HG03139 (cell line): Measurements from ENCODE around the gene YY2.
"Not testable (repeated sequence)": the region's sequence is repeated elsewhere in the genome, so short reads cannot be mapped to it uniquely, and the experiment has no call there.

Experiments
- ATAC-seq: cut with Tn5 transposase; IDR thresholded peaks from one replicate; pipeline ENCODE4 v1.9.1; 2021; ENCODE audit not compliant: unreplicated experiment

Gene YY2

GRCh38 chrX:21855937-21856415 is at the start of gene YY2:
TSS of gene YY2 (plus strand) at chrX:21855987. CDS start at chrX:21856485, 498 bp downstream.
- no peak for ATAC-seq

GRCh38 chrX:21806691-21807090 is 49.1 kb upstream of the YY2 start:
- ATAC-seq, result no peak

- ATAC-seq, result no peak
These were observed 44.0 kb upstream of the YY2 start for GRCh38 chrX:21811832-21812231.

GRCh38 chrX:21812628-21813027 is 43.2 kb upstream of the YY2 start:
- no peak for ATAC-seq

GRCh38 chrX:21813612-21814368 is 42.0 kb upstream of the YY2 start:
- no peak for ATAC-seq

- ATAC-seq, result no peak
These were observed 39.7 kb upstream of the YY2 start for GRCh38 chrX:21816136-21816535.

- ATAC-seq, result not testable (repeated sequence)
These were observed 35.6 kb upstream of the YY2 start for GRCh38 chrX:21820170-21820569.

GRCh38 chrX:21821875-21822274 is 33.9 kb upstream of the YY2 start:
- no peak for ATAC-seq

- ATAC-seq, result no peak
These were observed 24.3 kb upstream of the YY2 start for GRCh38 chrX:21831496-21831895.

GRCh38 chrX:21837056-21837455 is 18.7 kb upstream of the YY2 start:
- ATAC-seq, result no peak

- ATAC-seq, result no peak
These were observed 16.9 kb upstream of the YY2 start for GRCh38 chrX:21838937-21839333.

GRCh38 chrX:21839334-21840192 is 16.2 kb upstream of the YY2 start, which contains the start of gene MBTPS2:
TSS of gene MBTPS2 (plus strand) at chrX:21839617. CDS start at chrX:21839735, 118 bp downstream.
- ATAC-seq, result peak; percentile 75

GRCh38 chrX:21840193-21840545 is 15.6 kb upstream of the YY2 start:
- no peak for ATAC-seq

GRCh38 chrX:21843179-21843578 is 12.6 kb upstream of the YY2 start:
- no peak for ATAC-seq

GRCh38 chrX:21845096-21845495 is 10.7 kb upstream of the YY2 start:
- ATAC-seq, result no peak

- ATAC-seq, result no peak
These were observed 8.4 kb upstream of the YY2 start for GRCh38 chrX:21847342-21847741.

GRCh38 chrX:21853578-21853977 is 2.2 kb upstream of the YY2 start:
- ATAC-seq, result no peak

GRCh38 chrX:21856504-21856903 is 717 bp downstream of the YY2 start:
- no peak for ATAC-seq

- no peak for ATAC-seq
These were observed 7.5 kb downstream of the YY2 start for GRCh38 chrX:21863241-21863640.

- ATAC-seq, result no peak
These were observed 9.6 kb downstream of the YY2 start for GRCh38 chrX:21865436-21865835.

- ATAC-seq, result no peak
These were observed 14.7 kb downstream of the YY2 start for GRCh38 chrX:21870494-21870893.
